Suprapubic skin (tissue), 3 donors: ENCODE results near the gene PRKCE.

Source experiments
- EP300 ChIP-seq: sonication (generic); formaldehyde crosslinking; IDR thresholded peaks from one replicate; pipeline ENCODE4 v1.6.1; 2017; ENCODE audit warnings: antibody characterized with exemption
- POLR2A ChIP-seq, 2 donors: fragments of 450-650 bp; IDR thresholded peaks; one replicate each; pipeline ENCODE4 v1.6.1; 2017; ENCODE audit warnings: antibody characterized with exemption in 2 of 2, mild to moderate bottlenecking in 2 of 2, moderate library complexity in 2 of 2
- TF ChIP-seq, protein P1 (sequence below), 2 donors: fragments of 200-600 bp in 1 of 2; fragments of 450-650 bp in 1 of 2; sonication (generic) in 1 of 2; IDR thresholded peaks; one replicate each; pipeline ENCODE4 v1.5.1; 2016 to 2019; ENCODE audit warnings: antibody characterized with exemption in 2 of 2, mild to moderate bottlenecking in 1 of 2, moderate library complexity in 1 of 2

DNA sequence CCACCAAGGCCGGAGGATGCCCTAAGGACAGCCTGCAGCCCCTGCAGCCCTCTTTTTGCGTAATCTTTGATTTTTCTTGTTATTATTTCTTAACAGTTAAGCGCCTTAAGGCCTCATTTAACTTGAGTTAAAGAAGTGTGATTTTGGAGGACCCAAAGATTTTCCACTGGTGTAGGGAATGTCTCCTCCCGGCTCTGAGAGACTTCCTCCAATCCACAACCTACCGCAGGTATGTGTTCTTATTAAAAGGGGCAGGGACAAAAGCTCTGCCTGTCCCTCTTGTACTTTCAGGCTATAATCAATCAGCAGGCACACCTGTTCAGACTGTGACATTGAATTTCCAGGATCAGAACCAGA is 285.1 kb downstream of the PRKCE start:
- TF ChIP-seq, protein P1, sequence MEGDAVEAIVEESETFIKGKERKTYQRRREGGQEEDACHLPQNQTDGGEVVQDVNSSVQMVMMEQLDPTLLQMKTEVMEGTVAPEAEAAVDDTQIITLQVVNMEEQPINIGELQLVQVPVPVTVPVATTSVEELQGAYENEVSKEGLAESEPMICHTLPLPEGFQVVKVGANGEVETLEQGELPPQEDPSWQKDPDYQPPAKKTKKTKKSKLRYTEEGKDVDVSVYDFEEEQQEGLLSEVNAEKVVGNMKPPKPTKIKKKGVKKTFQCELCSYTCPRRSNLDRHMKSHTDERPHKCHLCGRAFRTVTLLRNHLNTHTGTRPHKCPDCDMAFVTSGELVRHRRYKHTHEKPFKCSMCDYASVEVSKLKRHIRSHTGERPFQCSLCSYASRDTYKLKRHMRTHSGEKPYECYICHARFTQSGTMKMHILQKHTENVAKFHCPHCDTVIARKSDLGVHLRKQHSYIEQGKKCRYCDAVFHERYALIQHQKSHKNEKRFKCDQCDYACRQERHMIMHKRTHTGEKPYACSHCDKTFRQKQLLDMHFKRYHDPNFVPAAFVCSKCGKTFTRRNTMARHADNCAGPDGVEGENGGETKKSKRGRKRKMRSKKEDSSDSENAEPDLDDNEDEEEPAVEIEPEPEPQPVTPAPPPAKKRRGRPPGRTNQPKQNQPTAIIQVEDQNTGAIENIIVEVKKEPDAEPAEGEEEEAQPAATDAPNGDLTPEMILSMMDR (IDR thresholded peaks at IDR 0.05) = no peak
- TF ChIP-seq POLR2A (IDR thresholded peaks at IDR 0.05) (no peak), EP300 (no peak)
